WERI-Rb-1 (cell line): ENCODE data around the gene NEUROG1.
A peak's percentile ranks its signal among the peaks of the same experiment; 100 is the strongest.

ENCODE experiments used
- DNase-seq: peaks from one replicate; pipeline ENCODE4 v3.0.0-alpha.2; 2020
- H3K27ac ChIP-seq: fragments of 250-450 bp; sonication (Bioruptor Pico); 2 replicates; pipeline ENCODE4 v1.5.1; 2020; ENCODE audit warnings: mild to moderate bottlenecking, moderate library complexity
- H3K27me3 ChIP-seq: fragments of 250-450 bp; sonication (Bioruptor Pico); 2 replicates; pipeline ENCODE4 v1.5.1; 2021; ENCODE audit warnings: mild to moderate bottlenecking, low read depth, moderate library complexity; ENCODE audit not compliant: insufficient read depth, severe bottlenecking
- H3K36me3 ChIP-seq: fragments of 250-450 bp; sonication (Bioruptor Pico); 2 replicates; pipeline ENCODE4 v1.5.1; 2020; ENCODE audit warnings: mild to moderate bottlenecking, moderate library complexity
- H3K4me3 ChIP-seq: 2 replicates; pipeline ENCODE4 v1.5.1; 2011; ENCODE audit warnings: low read depth, mild to moderate bottlenecking, control low read depth, low read length
- H3K9me3 ChIP-seq: fragments of 250-450 bp; sonication (Bioruptor Pico); 2 replicates; pipeline ENCODE4 v1.5.1; 2021; ENCODE audit warnings: mild to moderate bottlenecking, moderate library complexity; ENCODE audit not compliant: severe bottlenecking
- CTCF ChIP-seq: IDR thresholded peaks from 2 replicates; pipeline ENCODE4 v1.5.1; 2011; ENCODE audit warnings: low read depth, mild to moderate bottlenecking, control low read depth, inconsistent platforms, low read length

Gene NEUROG1

DNA sequence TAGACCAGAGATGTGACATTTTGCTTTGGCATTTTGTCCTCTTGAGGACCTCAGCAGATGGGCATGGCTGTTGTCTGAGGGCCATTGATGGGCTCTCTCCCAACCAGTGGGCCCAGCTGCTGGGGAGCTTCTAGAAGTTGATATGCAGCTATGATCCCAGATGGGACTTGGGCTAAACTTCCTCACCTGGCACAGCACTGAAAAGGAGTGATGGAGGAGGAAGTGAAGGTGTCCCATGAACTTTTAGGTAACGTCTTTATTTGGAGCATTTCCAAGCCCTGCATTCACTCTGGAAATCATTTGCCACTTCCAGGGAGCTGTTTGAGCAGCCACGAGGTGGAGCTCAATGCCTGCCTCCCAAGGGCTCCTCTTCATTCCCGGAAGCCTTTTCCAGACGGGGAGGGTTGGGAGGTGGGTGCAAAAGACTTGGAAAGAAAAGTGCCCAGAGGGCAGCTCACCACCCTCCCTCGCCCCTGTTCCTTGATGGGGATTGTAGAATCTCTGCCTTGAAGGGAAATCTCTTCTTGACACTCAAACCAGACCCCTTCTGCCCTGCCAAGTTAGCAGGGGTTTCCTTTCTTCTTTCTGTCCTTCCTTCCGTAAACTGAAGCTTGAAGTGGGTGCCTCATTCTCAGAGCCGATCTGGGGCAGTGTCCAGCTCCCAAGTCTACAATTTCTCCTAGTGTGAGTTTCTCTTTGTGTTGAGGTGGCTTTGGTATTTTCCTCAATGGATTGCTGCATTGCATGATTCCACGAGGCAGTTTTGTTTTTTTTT lies 18.1 kb upstream of the NEUROG1 start:
- no peak overlapping the region for H3K27ac ChIP-seq
- no peak overlapping the region for H3K4me3 ChIP-seq
- no peaks in the 10 kb centered on the region for H3K9me3 ChIP-seq
- TF ChIP-seq CTCF: peak; percentile 83
- no peaks in the 10 kb centered on the region for H3K36me3 ChIP-seq
- H3K27me3 ChIP-seq: no peaks in the 10 kb centered on the region
- peak; percentile 69 for DNase-seq

DNA sequence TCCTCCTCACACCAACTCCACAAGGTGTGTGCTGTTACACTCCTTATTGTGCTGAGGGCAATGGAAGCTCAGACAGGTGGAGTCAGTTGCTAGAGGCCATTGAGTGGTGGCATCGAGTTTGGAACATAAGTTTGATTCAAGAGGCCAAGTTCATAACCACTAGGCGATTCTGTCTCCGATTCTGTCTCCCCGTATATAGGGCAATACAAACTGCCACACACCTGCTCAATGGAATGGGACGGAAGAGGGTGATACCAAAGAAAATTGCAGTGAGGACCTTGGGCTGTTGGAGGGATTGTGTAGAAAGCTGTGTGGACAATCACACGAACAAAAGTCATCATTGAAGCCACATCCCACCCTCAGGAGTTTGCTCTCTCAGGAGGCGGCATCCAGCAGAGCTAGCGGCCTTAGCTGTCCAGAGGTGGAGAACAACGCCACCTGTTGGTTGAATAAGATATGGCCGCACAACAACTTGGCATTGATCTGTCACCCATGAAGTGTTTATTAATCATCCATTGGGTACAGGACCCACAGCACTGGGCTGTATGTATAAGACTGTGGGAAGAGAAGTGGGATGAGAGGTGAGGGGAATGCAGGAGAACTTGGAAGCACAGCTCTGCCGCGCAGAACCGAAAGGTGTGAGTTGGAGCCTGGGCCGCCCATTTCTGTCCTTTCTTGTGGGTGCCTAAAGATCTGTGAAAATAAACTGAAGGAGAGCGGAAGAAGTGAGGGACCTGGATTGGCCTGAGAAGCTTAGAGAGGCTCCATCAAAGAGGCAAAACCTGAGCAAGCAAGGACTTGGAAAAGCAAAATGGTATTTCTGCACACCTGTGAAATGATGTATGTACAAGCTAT lies 16.1 kb upstream of the NEUROG1 start:
- peak; percentile 81 for DNase-seq
- Histone ChIP-seq H3K9me3 (no peaks in the 10 kb centered on the region), H3K27me3 (no peaks in the 10 kb centered on the region), H3K27ac (no peak overlapping the region), H3K4me3 (no peak overlapping the region), H3K36me3 (no peaks in the 10 kb centered on the region)
- peak; percentile 85 for TF ChIP-seq CTCF

- TF ChIP-seq CTCF: no peak
- DNase-seq: peak; percentile 53
- Histone ChIP-seq H3K4me3 (no peak overlapping the region), H3K9me3 (no peaks in the 10 kb centered on the region), H3K27ac (peak overlapping the region; percentile 12; the same call in 1 of the 2 replicates), H3K36me3 (no peaks in the 10 kb centered on the region), H3K27me3 (no peaks in the 10 kb centered on the region)
Observed at GRCh38 chr5:135549413-135549812, 13.6 kb upstream of the NEUROG1 start.

DNA sequence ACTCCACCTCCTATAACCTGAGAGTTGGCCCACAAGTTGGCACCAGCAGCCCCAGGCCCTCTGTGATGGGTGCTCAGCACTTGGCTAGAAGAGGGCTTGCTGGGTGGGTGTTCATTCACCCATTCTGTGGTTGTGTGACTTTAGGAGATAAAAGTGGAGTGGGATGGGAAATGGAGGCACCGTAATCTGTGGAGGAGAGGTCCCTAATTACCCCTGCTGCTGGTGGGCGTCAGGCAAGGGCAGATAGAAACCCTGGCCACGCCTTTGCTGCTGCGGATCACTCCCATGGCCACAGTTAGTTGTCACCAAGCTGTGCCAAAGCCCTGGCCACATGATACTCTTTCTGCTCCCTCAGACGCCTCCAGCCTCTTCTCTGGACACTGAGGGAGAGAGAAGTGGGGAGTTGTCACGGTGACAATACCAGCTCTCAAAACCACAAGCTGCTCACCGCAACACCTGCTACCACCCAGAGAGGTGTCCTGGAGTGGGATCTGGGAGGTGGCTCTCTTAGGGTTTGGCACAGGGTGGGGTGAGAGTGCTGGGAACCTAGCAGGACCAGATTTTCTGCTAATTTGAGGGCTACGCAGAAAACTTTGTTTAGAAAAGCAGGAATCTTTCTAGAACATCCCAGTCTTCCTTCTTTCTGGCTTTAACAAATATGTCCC lies 12.0 kb upstream of the NEUROG1 start:
- Histone ChIP-seq H3K27me3 (no peaks in the 10 kb centered on the region), H3K36me3 (no peaks in the 10 kb centered on the region), H3K4me3 (no peak overlapping the region), H3K9me3 (no peaks in the 10 kb centered on the region), H3K27ac (no peak overlapping the region)
- TF ChIP-seq CTCF: no peak
- no peak for DNase-seq

DNA sequence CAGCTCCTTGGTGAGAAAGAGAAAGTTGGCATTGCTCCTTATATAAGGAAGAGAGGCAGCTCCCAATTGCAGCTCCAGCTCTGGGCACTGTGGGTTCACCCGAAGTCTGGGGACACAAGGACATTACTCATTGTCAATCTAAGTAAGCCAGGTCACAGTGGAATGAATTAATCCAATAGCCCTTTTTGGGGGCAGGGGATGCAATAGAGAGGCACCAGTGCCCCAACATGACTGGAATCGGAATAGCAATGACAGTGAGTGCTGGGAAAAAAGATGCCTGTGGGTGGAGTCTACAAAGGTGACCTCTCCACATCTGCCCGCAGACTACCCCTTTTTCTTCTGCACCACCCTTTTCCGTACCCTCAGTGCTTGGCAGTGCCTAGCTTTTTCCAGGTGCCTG lies 11.1 kb upstream of the NEUROG1 start:
- DNase-seq: peak; percentile 65
- Histone ChIP-seq H3K36me3 (no peaks in the 10 kb centered on the region), H3K4me3 (no peak overlapping the region), H3K27me3 (no peaks in the 10 kb centered on the region), H3K27ac (peak overlapping the region; percentile 98), H3K9me3 (no peaks in the 10 kb centered on the region)
- TF ChIP-seq CTCF: peak; percentile 45
